IMR-90 (cell line): ENCODE results near the gene CLDN4. TPM values are rescaled to one million over a fixed set of nuclear protein-coding genes. Genes with fewer than 3 reads are reported as not detected.

Experiments
- ATAC-seq: fragments of 200-7000 bp; cut with Tn5 transposase; 2 replicates; pipeline ENCODE4 v1.9.1; 2020; ENCODE audit warnings: low read depth, mild to moderate bottlenecking, moderate library complexity
- BruUV-seq: library from RNA; stranded (reverse); fragments of 400-500 nt; replicated peaks from 2 replicates; lab custom pipeline; 2021; lab: Mats Ljungman, UMichigan
- CTCF ChIA-PET: fragments of 300-600 bp; formaldehyde crosslinking; extraction: SDS; loops from one replicate; lab custom pipeline; 2021; ENCODE audit warnings: antibody characterized with exemption; lab: Yijun Ruan, JAX
- POLR2A ChIA-PET: fragments of 300-600 bp; sonication (Branson Sonifier 250); formaldehyde crosslinking; loops from one replicate; lab custom pipeline; 2022; ENCODE audit warnings: antibody characterized with exemption; ENCODE audit not compliant: unreplicated experiment; lab: Charles Lee
- DNase-seq: peaks from one replicate; pipeline ENCODE4 v3.0.0; 2013
- H2AFZ ChIP-seq: replicated peaks from 2 replicates; pipeline ENCODE3; 2013; ENCODE audit warnings: low read length, mild to moderate bottlenecking; ENCODE audit not compliant: poor library complexity
- H2AK5ac ChIP-seq: 2 replicates; pipeline ENCODE4 v1.6.1; 2013; ENCODE audit warnings: low read depth, low read length, inconsistent platforms
- H2AK9ac ChIP-seq: replicated peaks from 2 replicates; pipeline ENCODE3; 2013; ENCODE audit warnings: mild to moderate bottlenecking, low read depth, low read length, moderate library complexity; ENCODE audit not compliant: poor library complexity
- H2BK120ac ChIP-seq: 2 replicates; pipeline ENCODE4 v1.6.1; 2013; ENCODE audit warnings: low read depth, low read length, inconsistent platforms
- H2BK15ac ChIP-seq: 3 replicates; pipeline ENCODE4 v1.6.1; 2013; ENCODE audit warnings: low read depth, low read length, inconsistent platforms
- H2BK20ac ChIP-seq: 2 replicates; pipeline ENCODE4 v1.6.1; 2013; ENCODE audit warnings: low read depth, mild to moderate bottlenecking, inconsistent platforms, low read length, moderate library complexity
- H2BK5ac ChIP-seq: 2 replicates; pipeline ENCODE4 v1.6.1; 2013; ENCODE audit warnings: mild to moderate bottlenecking, low read depth, low read length, inconsistent platforms; ENCODE audit not compliant: poor library complexity, severe bottlenecking
- H3K14ac ChIP-seq: replicated peaks from 2 replicates; pipeline ENCODE4 v1.6.1; 2013; ENCODE audit warnings: low read depth, low read length, inconsistent platforms
- H3K18ac ChIP-seq: 2 replicates; pipeline ENCODE4 v1.6.1; 2013; ENCODE audit warnings: low read depth, low read length, control low read depth
- H3K23ac ChIP-seq: 2 replicates; pipeline ENCODE4 v1.6.1; 2013; ENCODE audit warnings: low read depth, low read length, inconsistent platforms
- H3K27ac ChIP-seq: 2 replicates; pipeline ENCODE4 v1.5.1; 2013; ENCODE audit warnings: mild to moderate bottlenecking, control low read depth, low read length; ENCODE audit not compliant: insufficient read depth
- H3K27me3 ChIP-seq: 2 replicates; pipeline ENCODE4 v1.6.1; 2013; ENCODE audit warnings: low read length; ENCODE audit not compliant: control insufficient read depth, insufficient read depth
- H3K36me3 ChIP-seq: 2 replicates; pipeline ENCODE4 v1.6.1; 2013; ENCODE audit warnings: low read length, mixed read lengths; ENCODE audit not compliant: control insufficient read depth, insufficient read depth
- H3K4ac ChIP-seq: 2 replicates; pipeline ENCODE4 v1.6.1; 2013; ENCODE audit warnings: low read depth, low read length, inconsistent platforms
- H3K4me1 ChIP-seq: 2 replicates; pipeline ENCODE4 v1.6.1; 2013; ENCODE audit warnings: low read length, mixed read lengths; ENCODE audit not compliant: control insufficient read depth, insufficient read depth
- H3K4me2 ChIP-seq: 2 replicates; pipeline ENCODE4 v1.6.1; 2013; ENCODE audit warnings: low read depth, mild to moderate bottlenecking, control low read depth, low read length, moderate library complexity
- H3K4me3 ChIP-seq: 2 replicates; pipeline ENCODE4 v1.5.1; 2013; ENCODE audit warnings: low read depth, mild to moderate bottlenecking, control low read depth, low read length, moderate library complexity; ENCODE audit not compliant: insufficient read depth
- H3K56ac ChIP-seq: 2 replicates; pipeline ENCODE4 v1.6.1; 2013; ENCODE audit warnings: low read length, inconsistent platforms; ENCODE audit not compliant: insufficient read depth; ENCODE audit errors: extremely low read depth
- H3K79me1 ChIP-seq, 2 experiments: 2 replicates each; pipeline ENCODE4 v1.6.1; 2013; ENCODE audit warnings: low read length in 2 of 2, inconsistent platforms in 1 of 2, low read depth in 1 of 2
- H3K9ac ChIP-seq: 2 replicates; pipeline ENCODE4 v1.6.1; 2013; ENCODE audit warnings: low read depth, low read length, control low read depth
- H3K9me1 ChIP-seq: 2 replicates; pipeline ENCODE4 v1.6.1; 2013; ENCODE audit warnings: low read length, inconsistent platforms; ENCODE audit not compliant: insufficient read depth
- H3K9me3 ChIP-seq: 2 replicates; pipeline ENCODE4 v1.6.1; 2013; ENCODE audit warnings: low read length; ENCODE audit not compliant: control insufficient read depth, insufficient read depth
- H4K20me1 ChIP-seq: 2 replicates; pipeline ENCODE4 v1.6.1; 2013; ENCODE audit warnings: low read length, inconsistent platforms; ENCODE audit not compliant: insufficient read depth
- H4K5ac ChIP-seq: 2 replicates; pipeline ENCODE4 v1.6.1; 2013; ENCODE audit warnings: mild to moderate bottlenecking, low read depth, low read length, control low read depth
- H4K8ac ChIP-seq, 2 experiments: 2 replicates each; pipeline ENCODE4 v1.6.1; 2013; ENCODE audit warnings: low read depth in 2 of 2, low read length in 2 of 2, control low read depth in 1 of 2, inconsistent platforms in 1 of 2
- H4K91ac ChIP-seq: 2 replicates; pipeline ENCODE4 v1.6.1; 2013; ENCODE audit warnings: low read depth, low read length, inconsistent platforms; ENCODE audit not compliant: insufficient read depth
- BHLHE40 ChIP-seq: fragments of 150-350 bp; IDR thresholded peaks from 2 replicates; pipeline ENCODE4 v1.6.1; 2016; ENCODE audit warnings: mild to moderate bottlenecking, low read depth, low read length
- MAFK ChIP-seq: IDR thresholded peaks from 2 replicates; pipeline ENCODE4 v1.6.1; 2012; ENCODE audit warnings: low read depth, low read length, improper control_type of control experiment
- MXI1 ChIP-seq: IDR thresholded peaks from 2 replicates; pipeline ENCODE4 v1.6.1; 2012; ENCODE audit warnings: low read depth, mild to moderate bottlenecking, low read length, moderate library complexity, borderline replicate concordance
- POLR2A ChIP-seq: IDR thresholded peaks from 2 replicates; pipeline ENCODE4 v1.6.1; 2012; ENCODE audit warnings: mild to moderate bottlenecking, low read depth, low read length
- RCOR1 ChIP-seq: IDR thresholded peaks from 2 replicates; pipeline ENCODE4 v1.6.1; 2012; ENCODE audit warnings: mild to moderate bottlenecking, low read length, improper control_type of control experiment; ENCODE audit not compliant: insufficient replicate concordance
- RFX5 ChIP-seq: IDR thresholded peaks from 2 replicates; pipeline ENCODE4 v1.8.0; 2012; ENCODE audit warnings: low read depth, mild to moderate bottlenecking, low read length, moderate library complexity
- WGBS, 2 experiments: methylation state at CpG; one replicate each; pipeline versions ENCODE4 v1.1.5 to v1.1.7; 2013; ENCODE audit warnings: missing lambda C conversion rate in 2 of 2; ENCODE audit not compliant: insufficient read length in 1 of 2; ENCODE audit errors: extremely low coverage in 2 of 2; 5-methylcytosine and 5-hydroxymethylcytosine counted together
- dilution Hi-C: fragments of 300-500 bp; cut with HindIII; formaldehyde crosslinking; loops from one replicate; pipeline ENCODE4 v1.14.3; 2018; ENCODE audit warnings: low sequenced_read_pairs; ENCODE audit not compliant: unreplicated experiment
- in situ Hi-C: fragments of 300-500 bp; cut with MboI; formaldehyde crosslinking; loops from 3 replicates; pipeline ENCODE4 v1.14.3; 2019; ENCODE audit warnings: low sequenced_read_pairs, inconsistent platforms, mixed read lengths
- intact Hi-C: fragments of 100-400 bp; cut with micrococcal nuclease; formaldehyde crosslinking; loops from 2 replicates; pipeline ENCODE4 v1.10.0; 2022
- polyA plus RNA-seq, 3 experiments: library from polyadenylated mRNA; depleted of rRNA; stranded (reverse); fragments of >200 nt; gene quantifications; 2 replicates each; pipeline ENCODE4 v1.2.3, GENCODE V29; 2012; ENCODE audit warnings: low replicate concordance in 1 of 3
- total RNA-seq: library from RNA; depleted of rRNA; stranded (reverse); fragments of >200 nt; gene quantifications from 2 replicates; pipeline ENCODE4 v1.2.3, GENCODE V29; 2012

CLDN4 gene
- total and polyA plus RNA-seq, 2 of the 4 experiments (the other 2 are of a cell fraction) = 2.9 to 4.4 TPM

DNA sequence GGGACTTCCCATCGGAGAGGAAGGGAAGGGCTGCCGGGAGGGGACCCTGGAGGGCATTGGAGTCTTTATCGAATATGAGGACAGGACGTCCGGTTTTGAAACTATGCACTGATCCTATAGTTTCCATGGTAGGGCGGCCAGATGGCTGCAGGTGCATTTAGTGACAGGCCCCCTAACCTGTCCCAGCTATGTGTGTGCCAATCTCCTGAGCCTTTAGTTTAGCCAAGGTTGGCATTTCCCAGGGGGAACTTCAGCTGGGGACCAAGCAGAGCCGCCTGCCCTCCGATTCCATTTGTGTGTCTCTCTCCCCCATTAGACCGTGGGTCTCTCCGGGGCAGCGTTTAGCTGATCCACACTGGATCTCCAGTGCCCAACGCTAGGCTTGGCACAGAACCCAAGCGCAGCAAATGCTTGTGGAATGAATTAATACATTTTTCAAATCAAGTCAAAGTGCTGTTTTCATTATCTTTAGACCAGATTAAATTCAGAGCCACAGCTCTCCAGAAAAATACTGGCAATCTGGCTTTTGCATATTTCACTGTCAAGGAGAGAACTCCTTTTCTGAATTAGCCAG, 50.0 kb downstream of the CLDN4 start:
- dilution Hi-C loops (no loop called here), intact Hi-C loops (no loop called here), in situ Hi-C loops (no loop called here)
- Histone ChIP-seq H3K9me3 (no peaks in the 10 kb centered on the region), H3K56ac (no peak overlapping the region; the same call in 1 of the 2 replicates), H3K4me3 (no peak overlapping the region), H2BK15ac (peak overlapping the region; percentile 46; the same call in 1 of the 3 replicates), H4K20me1 (peaks cover 3% of the 10 kb centered on the region), H3K27ac (peak overlapping the region; percentile 27; the same call in 1 of the 2 replicates), H4K5ac (no peak overlapping the region), H3K14ac (peak overlapping the region; percentile 61), H3K4ac (peak overlapping the region; percentile 85), H2AK5ac (peak overlapping the region; percentile 93), H2BK120ac (peak overlapping the region; percentile 81), H3K79me1 (no peaks in the 10 kb centered on the region; a peak in 1 of 4 replicates), H3K9me1 (peaks cover 17% of the 10 kb centered on the region), H3K9ac (no peak overlapping the region), H4K91ac (peak overlapping the region; percentile 50), H2AK9ac (no peak overlapping the region), H2BK20ac (peak overlapping the region; percentile 61), H3K4me1 (peaks cover 22% of the 10 kb centered on the region), H3K18ac (no peak overlapping the region; the same call in 1 of the 2 replicates), H3K36me3 (no peaks in the 10 kb centered on the region), H3K23ac (no peak overlapping the region), H3K27me3 (no peaks in the 10 kb centered on the region; the same call in 1 of the 2 replicates), H2AFZ (peak overlapping the region; percentile 52), H4K8ac (peak overlapping the region; percentile 5 to 10; a peak in 2 of 4 replicates), H3K4me2 (no peak overlapping the region), H2BK5ac (no peak overlapping the region)
- POLR2A ChIA-PET = no interaction called here
- CTCF ChIA-PET = interaction anchor here (0.6 to 2.4 kb wide), 2 partner anchors 146 to 486 kb away, joined by 3 to 13 read pairs; no protein-coding TSS in a partner anchor
- ATAC-seq (no peak), DNase-seq (no peak)
- no TSS peak for BruUV-seq
- WGBS, 2 experiments = 80% methylated on average over 4 of the region's 13 CpGs; no CpG with 5 or more reads in 1 of the 2 experiments
- TF ChIP-seq MXI1 (no peak), RFX5 (no peak), RCOR1 (no peak), MAFK (no peak), POLR2A (no peak), BHLHE40 (no peak)
